ENCODE data around the gene LENEP.

The LENEP gene

GRCh38 chr1:155032886-155033285 lies 39.5 kb downstream of the LENEP start:
- no peak for DNase-seq

GRCh38 chr1:155033524-155033923 lies 40.1 kb downstream of the LENEP start, which contains the start of the genes DCST1 and DCST2:
TSS of gene DCST1 (plus strand) at chr1:155033824. CDS start at chr1:155034037, 213 bp downstream.
TSS of gene DCST2 (minus strand) at chr1:155033781. CDS start at chr1:155033701, 80 bp downstream.
- DNase-seq: no peak

- no peak for DNase-seq
Observed at GRCh38 chr1:155034318-155035208, 41.2 kb downstream of the LENEP start.

- no peak for DNase-seq
Observed at GRCh38 chr1:155035936-155036335, 42.5 kb downstream of the LENEP start.

- no peak for DNase-seq
Observed at GRCh38 chr1:155037043-155037442, 43.7 kb downstream of the LENEP start.

- no peak for DNase-seq
Observed at GRCh38 chr1:155037851-155038441, 44.6 kb downstream of the LENEP start.

GRCh38 chr1:155038602-155039307 lies 45.4 kb downstream of the LENEP start:
- no peak for DNase-seq

GRCh38 chr1:155039308-155039669 lies 45.9 kb downstream of the LENEP start:
- no peak for DNase-seq

- no peak for DNase-seq
Observed at GRCh38 chr1:155040358-155041093, 47.1 kb downstream of the LENEP start.

- DNase-seq: no peak
Observed at GRCh38 chr1:155042789-155043188, 49.4 kb downstream of the LENEP start.

- no peak for DNase-seq
Observed at GRCh38 chr1:155043301-155043702, 49.9 kb downstream of the LENEP start.

- no peak for DNase-seq
Observed at GRCh38 chr1:155043793-155044192, 50.4 kb downstream of the LENEP start.
